GM18868 (cell line): Measurements from ENCODE around the gene FAM187B.
"Not testable (repeated sequence)": the region's sequence is repeated elsewhere in the genome, so short reads cannot be mapped to it uniquely, and the experiment has no call there.

Experiments used
- ATAC-seq: cut with Tn5 transposase; IDR thresholded peaks from one replicate; pipeline ENCODE4 v1.9.1; 2021; ENCODE audit warnings: mild to moderate bottlenecking, moderate library complexity; ENCODE audit not compliant: unreplicated experiment

Gene FAM187B

DNA sequence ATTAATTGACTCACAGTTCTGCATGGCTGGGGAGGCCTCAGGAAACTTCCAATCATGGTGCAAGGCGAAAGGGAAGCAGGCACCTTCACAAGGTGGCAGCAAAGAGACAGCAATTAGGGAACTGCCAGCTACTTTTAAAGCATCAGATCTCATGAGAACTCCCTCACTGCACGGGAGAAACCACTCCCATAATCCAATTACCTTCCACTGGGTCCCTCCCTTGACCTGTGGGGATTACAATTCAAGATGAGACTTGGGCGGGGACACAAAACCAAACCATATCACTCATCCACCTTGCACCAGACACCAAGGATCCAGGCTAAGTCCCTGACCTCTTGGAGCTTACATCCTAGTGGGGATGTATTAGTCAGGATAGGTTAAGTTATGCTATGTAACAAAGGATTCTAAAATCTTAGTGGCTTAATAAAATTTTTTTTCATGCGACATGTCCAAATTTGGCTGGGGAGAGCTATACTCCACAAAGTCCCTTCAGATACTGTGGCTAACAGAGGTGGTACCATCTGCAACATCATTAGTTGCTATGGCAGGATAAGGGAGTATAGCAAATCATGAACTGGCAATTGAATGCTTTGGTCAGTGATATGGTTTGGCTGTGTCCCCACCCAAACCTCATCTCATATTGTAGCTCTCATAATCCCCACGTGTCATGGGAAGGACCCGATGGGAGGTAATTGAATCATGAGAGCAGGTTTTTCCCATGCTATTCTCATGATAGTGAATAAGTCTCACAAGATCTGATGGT, 8.3 kb upstream of the FAM187B start:
- ATAC-seq = no peak

DNA sequence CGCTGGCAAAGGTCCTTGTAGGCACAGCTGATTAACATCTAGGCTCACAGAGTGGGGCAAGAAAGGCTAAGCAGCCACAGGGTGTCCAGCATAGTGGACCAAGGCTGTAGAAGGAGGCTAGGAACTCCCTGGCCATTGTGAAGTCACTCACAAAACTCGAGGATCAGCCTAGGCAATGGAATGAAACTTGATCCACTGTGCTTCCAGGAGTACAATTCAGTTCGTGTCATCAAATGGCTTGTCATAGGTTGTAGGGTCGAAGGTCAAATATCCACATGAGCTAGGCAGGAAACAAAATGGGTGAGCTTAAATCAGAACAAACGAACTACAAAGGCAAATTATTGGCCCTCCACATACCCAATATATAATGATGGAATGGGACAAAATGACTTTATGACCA, 4.4 kb upstream of the FAM187B start:
- ATAC-seq = no peak

DNA sequence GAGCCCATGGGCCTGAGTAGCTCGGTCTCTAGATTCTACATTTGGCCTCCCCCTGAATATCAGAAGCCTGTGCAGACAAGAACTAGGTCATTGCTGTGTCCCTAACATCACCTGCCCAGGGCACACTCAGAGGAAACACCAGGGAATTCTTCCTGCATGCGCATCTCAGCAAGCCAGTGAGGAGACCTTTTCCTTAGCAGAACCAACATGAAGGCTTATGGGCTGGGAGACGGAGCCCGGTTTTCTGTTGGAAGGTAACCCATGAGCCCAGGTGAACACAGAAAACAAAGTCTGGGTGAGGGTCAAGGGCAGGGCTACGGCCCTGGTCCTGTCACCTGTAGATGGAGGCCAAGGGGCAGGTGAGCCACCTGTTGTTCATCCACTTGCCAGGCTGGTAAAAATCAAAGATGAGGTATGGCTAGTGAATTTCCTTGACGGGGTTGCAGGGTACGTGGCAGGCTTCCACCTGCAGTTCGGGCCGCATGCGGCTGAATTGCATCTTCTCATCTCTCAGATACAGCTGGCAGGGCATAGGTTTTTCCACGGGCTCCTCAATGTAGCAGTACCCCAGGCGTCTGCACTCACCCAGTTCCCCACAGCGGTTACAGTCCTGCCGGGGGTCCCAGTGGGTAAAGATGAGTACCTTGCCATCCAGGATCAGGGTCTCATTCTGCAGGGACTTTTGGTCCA, 3.6 kb upstream of the FAM187B start:
- no peak for ATAC-seq

DNA sequence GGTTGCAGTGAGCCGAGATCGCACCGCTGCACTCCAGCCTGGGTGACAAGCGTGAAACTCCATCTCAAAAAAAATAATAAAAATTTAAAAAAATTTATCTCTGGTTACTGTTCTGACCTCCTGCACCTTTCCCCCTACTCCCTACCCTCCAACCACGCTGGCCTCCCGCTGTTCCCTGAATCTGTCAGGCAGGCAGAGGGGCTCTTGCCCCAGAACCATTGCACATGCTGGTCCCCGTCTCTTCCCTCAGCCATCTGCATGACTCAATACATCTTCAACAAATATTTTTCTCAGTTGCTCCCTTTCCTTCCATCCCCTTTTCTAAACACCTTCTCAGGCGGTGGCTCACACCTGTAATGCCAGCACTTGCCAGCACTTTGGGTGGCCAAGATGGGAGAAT, 1.1 kb upstream of the FAM187B start:
- no peak for ATAC-seq

DNA sequence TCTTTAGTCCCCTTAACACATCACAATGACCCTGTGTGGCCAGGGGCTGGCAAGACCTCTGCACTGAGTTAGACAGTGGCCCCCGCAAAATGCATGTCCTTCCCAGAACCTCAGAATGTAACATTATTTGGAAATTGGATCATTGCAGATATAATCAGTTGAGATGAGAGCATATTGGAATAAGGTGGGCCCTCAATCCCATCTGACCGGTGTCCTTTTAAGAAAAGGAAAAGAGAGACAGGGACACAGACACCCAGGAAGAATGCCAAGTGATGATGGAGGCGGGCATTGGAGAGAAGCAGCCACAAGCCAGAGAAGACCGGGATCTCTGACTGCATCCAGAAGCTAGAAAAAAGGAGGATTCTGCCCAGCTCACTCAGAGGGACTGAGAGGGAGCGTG, 1.8 kb downstream of the FAM187B start:
- no peak for ATAC-seq

DNA sequence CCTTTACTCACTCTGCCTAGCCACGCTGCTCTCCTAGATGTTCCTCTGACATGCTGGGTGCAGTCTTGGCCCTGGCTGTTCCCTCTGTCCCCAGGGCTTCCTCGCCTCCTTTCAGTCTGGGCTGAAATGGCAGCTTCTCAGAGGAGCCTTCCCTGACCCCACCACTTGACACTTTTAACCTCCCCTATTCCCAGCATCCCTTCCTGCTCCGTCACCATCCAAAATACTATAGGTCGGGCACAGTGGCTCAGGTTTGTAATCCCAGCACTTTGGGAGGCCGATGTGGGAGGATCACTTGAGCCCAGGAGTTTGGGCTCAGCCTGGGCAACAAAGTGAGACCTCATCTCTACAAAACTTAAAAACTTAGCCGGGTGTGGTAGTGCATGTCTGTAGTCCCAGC, 2.6 kb downstream of the FAM187B start:
- ATAC-seq = no peak

DNA sequence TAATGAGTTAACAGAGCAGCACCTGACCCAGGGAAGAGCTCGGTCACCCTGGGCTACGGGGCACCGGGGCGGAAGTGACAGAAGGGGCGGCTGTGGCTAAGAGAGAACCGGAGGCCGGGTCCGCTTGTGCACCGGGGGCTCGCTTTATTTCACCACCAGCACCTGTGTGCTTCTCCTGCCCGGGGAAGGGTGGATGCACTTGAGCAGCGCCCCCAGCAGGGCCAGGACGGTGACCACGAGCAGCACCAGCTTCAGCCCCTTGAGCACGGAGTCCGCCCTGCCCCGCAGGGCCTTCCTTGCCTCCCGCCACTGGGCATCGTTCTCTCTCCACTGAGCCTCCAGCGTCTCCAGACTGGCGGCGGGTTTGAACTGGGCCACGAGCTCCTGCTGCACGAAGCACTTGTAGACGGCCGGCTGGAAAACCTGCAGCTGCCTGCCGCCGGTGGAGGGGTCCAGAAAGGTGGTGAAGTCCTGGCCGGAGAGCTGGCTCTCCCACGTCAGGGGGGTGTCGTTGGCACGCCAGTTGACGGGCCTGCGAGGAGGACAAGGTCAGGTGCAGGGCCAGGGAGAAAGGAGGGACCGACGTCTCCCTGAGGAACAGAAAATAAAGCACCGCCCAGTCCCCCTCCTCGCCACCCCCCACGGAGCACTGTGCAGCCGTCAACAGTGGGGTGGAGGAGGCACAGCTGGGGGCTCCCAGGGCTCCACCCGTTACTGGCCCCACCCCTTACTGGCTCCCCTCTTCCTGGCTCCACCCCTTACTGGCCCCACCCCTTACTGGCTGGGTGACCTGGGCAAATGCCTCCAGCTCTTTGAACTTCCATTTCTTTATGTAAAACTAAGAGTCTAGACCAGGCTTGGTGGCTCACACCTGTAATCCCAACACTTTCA, 3.6 kb downstream of the FAM187B start:
- ATAC-seq = no peak

DNA sequence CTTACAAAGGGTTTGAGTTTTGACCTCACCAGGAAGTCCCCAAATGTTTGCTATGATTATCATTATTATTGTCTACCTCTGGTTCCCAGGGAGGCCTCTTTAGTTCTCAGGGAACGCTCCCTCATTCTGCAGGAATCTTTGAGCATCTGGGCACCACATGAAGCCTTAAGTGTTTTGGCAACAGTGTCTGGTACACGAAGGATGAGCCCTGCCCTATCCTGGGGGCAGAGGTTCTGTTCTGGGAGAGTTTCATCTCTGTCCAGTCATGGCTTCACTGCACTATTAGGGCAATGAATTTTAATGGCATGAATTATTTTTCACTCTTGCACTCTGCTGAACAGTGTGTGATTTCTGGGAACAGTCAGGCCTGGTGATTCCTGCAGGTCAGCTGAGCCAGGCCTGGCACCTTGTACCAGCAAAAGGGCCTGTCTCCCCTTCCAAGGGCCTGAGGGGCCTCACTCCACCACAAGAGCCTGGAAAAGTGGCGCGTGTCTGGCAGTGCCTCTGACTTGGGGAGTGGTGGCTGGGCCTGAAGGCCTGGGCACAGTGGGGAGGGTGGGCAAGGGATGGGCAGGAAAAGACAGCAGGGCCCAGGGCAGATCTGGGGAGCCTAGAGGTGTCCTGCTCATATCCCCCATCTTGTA, 4.6 kb downstream of the FAM187B start:
- no peak for ATAC-seq

DNA sequence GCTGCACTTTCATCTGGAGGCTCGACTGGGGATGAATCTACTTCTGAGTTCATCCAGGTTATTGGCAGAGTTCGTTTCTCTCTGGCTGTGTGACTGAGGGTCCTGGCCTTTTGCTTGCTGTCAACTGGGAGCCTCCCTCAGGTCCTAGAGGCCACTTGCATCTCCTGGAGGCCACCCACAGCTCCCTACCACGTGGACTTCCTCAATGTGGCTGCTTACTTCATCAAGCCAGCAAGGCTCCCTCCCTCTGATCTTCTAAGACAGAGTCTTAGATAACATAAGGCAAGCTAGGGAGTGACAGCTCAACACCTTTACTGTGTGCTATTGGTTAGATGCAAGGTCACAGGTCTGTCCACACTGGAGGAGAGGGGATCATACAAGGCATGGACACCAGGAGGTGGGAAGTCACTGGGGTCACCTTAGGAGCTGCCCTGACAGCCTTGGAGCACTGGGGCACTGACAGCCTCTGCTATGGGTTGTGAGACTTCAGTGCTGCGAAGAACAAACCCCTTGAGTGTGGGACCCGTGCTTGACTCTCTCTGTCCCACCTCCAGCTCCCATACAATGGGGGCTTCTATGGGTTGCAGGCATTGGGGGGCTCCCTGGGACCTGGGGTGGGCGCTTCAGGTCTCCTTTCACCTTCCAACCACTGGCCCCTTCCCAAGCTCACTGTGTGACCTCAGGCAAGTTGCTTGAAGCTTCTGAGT, 5.3 kb downstream of the FAM187B start:
- ATAC-seq = no peak

DNA sequence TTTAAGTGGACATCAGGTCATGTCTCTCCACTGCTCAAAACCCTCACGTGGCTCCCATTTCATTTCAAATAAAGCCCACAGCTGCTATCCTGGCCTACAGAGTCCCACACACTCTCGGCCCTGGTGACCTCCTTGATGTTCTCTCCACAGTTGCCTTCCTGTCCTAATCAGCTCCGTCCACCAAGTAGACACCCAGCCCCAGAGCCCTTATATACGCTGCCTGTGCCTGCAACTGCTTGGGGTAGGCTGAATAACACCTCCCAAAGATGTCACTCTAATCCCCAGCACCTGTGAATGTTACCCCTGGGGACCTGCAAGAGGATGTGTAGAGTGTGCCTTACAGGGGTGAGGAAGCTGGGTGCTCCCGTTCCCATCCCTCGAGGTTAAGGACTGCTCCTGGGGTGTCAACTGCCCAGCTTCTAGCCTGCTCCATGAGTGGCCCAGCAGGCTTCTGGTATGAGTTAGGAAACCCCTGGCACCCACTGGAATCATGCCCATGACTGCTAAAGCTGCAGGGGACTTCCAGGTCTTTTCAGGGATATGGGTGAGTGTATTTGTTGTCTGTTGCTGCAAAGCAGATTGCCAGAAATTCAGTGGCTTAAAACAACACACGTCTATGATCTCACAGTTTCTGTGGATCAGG, 6.0 kb downstream of the FAM187B start:
- no peak for ATAC-seq

DNA sequence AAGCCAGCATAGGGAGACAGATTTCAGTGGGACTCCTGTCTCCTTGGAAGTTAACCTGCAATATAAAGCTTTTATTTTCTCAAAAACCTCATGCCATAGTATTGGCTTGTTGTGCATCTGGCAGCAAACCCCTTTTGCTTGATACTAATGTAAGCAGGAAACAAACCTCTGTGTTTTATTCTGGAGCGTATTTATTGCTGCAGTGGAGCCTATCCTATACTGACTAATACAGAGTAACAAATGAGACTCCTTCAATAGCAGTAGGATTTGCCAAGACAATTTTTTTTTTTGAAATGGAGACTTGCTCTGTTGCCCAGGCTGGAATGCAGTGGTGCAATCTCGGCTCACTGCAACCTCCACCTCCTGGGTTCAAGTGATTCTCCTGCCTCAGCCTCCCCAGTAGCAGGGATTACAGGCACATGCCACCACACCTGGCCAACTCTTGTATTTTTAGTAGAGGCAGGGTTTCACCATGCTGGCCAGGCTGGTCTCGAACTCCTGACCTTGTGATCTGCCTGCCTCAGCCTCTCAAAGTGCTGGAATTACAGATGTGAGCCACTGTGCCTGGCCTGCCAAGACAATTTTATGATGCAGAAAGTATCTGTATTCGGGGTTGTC, 7.5 kb downstream of the FAM187B start:
- not testable (repeated sequence) for ATAC-seq

DNA sequence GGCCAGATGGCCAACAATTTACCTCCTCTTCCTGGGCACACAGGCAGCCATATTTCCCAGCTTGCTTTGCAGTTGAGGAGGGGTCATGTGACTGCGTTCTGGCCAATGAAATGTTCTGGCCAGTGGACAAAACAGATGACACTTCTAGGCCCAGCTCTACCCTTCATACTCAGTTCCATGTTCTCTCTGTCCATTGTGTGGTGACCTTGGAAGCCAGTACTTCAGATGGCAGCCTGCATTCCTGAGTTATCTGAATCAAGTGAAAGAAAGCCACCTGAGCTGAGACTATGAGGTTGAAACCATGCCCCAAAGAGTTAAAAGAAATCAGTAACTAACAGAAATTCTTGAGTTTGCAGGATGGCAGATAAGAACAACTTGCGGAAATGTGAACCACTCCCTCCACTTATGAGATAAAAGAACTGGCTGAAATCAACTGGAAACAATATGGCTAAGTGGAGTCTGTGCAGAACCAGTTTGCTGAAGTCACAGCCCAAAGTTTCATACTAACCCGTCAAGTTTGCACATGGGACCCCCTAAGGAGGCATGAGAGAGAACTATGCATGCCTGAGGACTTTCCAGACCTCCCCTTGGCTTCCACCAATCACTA, 8.1 kb downstream of the FAM187B start:
- ATAC-seq = no peak

DNA sequence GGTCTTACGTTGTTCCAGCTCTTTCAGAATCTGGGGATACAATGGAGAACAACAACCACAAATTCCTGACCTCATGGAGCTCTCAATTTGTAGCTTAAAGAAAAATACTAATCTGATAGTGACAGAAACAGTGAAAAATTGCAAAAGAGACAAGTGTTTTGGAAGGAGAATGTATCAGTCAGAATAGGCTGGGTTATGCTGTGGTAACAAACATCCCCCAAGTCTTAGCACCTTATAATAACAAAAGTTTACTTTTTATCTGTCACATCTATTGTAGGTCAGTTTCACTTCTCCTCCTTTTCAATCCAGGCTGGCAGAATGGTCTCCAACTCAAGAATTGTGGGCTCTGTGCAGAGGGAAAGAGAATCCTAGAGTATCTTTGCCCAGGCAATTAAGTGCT, 9.5 kb downstream of the FAM187B start:
- no peak for ATAC-seq

DNA sequence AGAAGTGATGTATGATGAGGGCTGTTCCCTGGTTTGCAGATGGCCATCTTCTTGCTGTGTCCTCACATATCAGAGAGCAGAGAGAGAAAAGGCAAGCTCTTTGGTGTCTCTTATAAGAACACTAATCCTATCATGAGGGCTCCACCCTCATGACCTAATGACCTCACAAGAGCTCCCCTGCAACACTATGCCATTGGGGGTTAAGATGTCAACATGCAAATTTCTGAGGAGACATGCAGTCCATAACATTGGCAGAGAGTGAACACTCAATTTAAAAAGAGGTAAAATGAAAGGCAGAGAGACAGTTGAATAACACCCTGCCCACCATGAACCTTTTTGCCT, 10.9 kb downstream of the FAM187B start:
- ATAC-seq = no peak

DNA sequence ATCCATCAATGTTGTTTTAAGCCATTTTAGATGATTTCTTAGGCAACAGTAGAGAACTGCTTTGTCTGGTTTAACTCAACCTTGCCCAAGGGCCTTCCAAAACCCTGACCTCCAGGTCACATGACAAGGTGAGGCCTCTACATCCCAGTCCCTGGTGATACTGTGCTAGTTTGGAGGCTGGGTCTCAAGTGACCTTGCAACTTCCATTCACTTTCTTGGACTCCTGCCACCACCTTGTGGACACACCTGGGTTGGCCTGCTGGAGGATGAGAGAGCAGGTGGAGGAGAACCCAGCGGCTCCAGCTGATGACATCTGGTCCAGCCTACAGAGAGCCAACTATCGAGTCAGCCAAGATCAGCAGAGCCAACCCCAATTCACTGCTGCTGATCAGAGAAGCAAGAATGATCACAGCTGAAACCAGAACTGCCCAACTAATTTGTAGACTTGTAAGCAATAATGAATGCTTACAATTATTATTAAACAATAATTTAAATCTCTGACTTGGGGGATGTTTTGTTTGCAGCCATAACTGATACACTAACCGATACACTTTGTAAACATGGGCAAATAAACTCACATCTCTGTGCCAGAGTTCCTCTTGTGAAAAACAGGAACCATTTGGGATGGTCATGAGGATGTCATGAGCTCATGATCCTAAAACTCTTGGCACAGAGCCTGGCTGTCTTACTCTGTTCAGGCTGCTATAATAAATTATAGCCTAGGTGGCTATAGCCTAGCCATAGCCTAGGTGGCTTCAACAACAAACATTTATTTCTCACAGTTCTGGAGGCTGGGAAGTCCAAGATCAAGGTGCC, 11.5 kb downstream of the FAM187B start:
- no peak for ATAC-seq

DNA sequence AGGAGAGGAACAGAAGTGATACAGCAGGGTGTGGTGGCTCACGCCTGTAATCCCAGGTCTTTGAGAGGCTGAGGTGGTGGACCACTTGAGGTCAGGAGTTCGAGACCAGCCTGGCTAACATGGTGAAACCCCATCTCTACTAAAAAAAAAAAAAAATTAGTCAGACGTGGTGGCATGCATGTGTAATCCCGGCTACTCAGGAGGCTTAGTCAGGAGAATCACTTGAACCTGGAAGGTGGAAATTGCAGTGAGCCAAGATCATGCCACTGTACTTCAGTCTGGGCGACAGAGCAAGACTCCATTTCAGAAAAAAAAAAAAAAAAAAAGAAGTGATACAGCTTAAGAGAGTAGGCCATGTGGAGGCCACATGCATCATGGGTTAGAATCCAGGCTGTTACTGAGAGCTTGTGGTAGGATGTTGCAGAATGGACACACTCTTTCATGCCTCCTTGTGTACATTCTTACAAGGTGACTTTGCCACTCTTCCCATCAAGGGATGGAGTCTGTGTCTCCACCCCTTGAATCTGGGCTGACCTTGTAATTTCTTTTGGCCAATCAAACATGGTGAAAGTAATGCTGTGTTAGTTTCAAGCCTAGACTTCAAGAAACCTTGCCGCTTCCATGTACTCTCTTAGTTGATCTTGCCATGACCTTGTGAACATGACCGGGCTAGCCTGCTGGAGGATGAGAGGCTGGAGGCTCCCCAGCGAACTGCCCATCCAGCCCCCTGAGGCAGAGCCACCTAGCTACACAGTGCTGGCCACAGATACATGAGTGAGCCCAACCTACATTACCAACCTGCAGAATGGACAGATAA, 12.3 kb downstream of the FAM187B start:
- ATAC-seq = no peak

DNA sequence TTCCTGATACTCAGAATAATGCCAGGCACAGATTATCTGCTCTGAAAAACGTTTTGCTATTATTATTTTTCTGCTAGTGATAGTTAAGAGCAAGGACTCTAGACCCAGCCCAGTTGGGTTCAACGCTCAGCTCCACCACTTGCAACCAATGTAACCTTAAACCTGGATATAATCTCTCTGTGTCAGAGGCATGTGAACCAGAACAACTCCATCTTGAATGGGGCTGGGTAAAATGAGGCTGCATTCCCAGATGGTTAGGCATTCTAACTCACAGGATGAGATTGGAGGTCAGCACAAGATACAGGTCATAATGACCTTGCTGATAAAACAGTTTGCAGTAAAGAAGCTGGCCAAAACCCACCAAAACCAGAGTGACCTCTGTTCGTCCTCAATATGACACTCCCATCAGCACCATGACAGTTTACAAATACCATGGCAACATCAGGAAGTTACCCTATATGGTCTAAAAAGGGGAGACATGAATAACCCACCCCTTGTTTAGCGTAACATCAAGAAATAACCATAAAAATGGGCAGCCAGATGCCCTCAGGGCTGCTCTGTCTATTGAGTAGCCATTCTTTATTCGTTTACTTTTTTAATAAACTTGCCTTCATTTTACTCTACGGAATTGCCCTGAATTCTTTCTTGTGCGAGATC, 13.6 kb downstream of the FAM187B start:
- no peak for ATAC-seq
